Thymus (tissue), 11 donors: ENCODE data around the gene SEC11C. TPM values are rescaled to one million over a fixed set of nuclear protein-coding genes. Genes with fewer than 3 reads are reported as not detected.

Experiments
- DNase-seq, 9 donors: peaks; one replicate each; pipeline ENCODE4 v3.0.0-alpha.2; 2013; ENCODE audit warnings: low spot score in 9 of 9, low read depth in 6 of 9, missing footprints in 1 of 9
- H3K27ac ChIP-seq, 2 donors: one replicate each; pipeline ENCODE4 v1.5.1; 2013; ENCODE audit warnings: control low read depth in 1 of 2, low read depth in 1 of 2, low read length in 1 of 2, mild to moderate bottlenecking in 1 of 2, moderate library complexity in 1 of 2
- H3K27me3 ChIP-seq, 2 donors: one replicate each; pipeline ENCODE4 v1.5.1; 2013; ENCODE audit warnings: low read length in 1 of 2; ENCODE audit not compliant: control insufficient read depth in 2 of 2, insufficient read depth in 1 of 2
- H3K36me3 ChIP-seq, 2 donors: one replicate each; pipeline ENCODE4 v1.5.1; 2013; ENCODE audit warnings: low read length in 1 of 2, mild to moderate bottlenecking in 1 of 2, moderate library complexity in 1 of 2; ENCODE audit not compliant: control insufficient read depth in 2 of 2, insufficient read depth in 2 of 2
- H3K4me1 ChIP-seq, 2 donors: one replicate each; pipeline ENCODE4 v1.5.1; 2013; ENCODE audit warnings: low read length in 2 of 2; ENCODE audit not compliant: control insufficient read depth in 2 of 2, insufficient read depth in 2 of 2
- H3K4me3 ChIP-seq, 2 donors: one replicate each; pipeline ENCODE4 v1.5.1; 2013; ENCODE audit warnings: low read length in 2 of 2, control low read depth in 1 of 2, mild to moderate bottlenecking in 1 of 2
- H3K9me3 ChIP-seq, 2 donors: one replicate each; pipeline ENCODE4 v1.5.1; 2013; ENCODE audit warnings: low read length in 1 of 2, mild to moderate bottlenecking in 1 of 2; ENCODE audit not compliant: control insufficient read depth in 2 of 2, insufficient read depth in 1 of 2
- WGBS: extraction: QIAGEN DNeasy Blood & Tissue Kit; methylation state at CpG from one replicate; pipeline ENCODE4 v1.1.7; 2013; 5-methylcytosine and 5-hydroxymethylcytosine counted together
- polyA plus RNA-seq: library from polyadenylated mRNA; stranded (reverse); fragments of 200-250 nt; gene quantifications from one replicate; pipeline ENCODE4 v1.2.3, GENCODE V29; 2013
- total RNA-seq: library from RNA; stranded (reverse); fragments of 120-200 nt; gene quantifications from one replicate; pipeline ENCODE4 v1.2.4, GENCODE V29; 2013
- donor health status: healthy.

SEC11C gene
- total and polyA plus RNA-seq, 2 donors = 86.0 to 92.8 TPM

GRCh38 chr18:59114160-59114559 lies 25.5 kb upstream of the SEC11C start:
- no peak overlapping the region for H3K27ac ChIP-seq
- peaks cover 2 to 10% of the 10 kb centered on the region in 2 donors for H3K27me3 ChIP-seq
- no peaks in the 10 kb centered on the region for H3K9me3 ChIP-seq
- H3K4me1 ChIP-seq = no peaks in the 10 kb centered on the region
- no peak for DNase-seq
- no peaks in the 10 kb centered on the region for H3K36me3 ChIP-seq
- H3K4me3 ChIP-seq = no peak overlapping the region

- 74% methylated on average over 5 of the region's 5 CpGs for WGBS
- Histone ChIP-seq H3K27ac (no peak overlapping the region), H3K4me1 (no peaks in the 10 kb centered on the region), H3K27me3 (peaks cover 0 to 11% of the 10 kb centered on the region in 2 donors), H3K36me3 (no peaks in the 10 kb centered on the region), H3K4me3 (no peak overlapping the region), H3K9me3 (no peaks in the 10 kb centered on the region)
- no peak for DNase-seq
Measured at GRCh38 chr18:59123588-59124369, 15.9 kb upstream of the SEC11C start.

GRCh38 chr18:59124370-59124704 lies 15.3 kb upstream of the SEC11C start:
- WGBS = 86% methylated on average over 1 of the region's 1 CpG
- Histone ChIP-seq H3K9me3 (no peaks in the 10 kb centered on the region), H3K27me3 (peaks cover 0 to 11% of the 10 kb centered on the region in 2 donors), H3K27ac (no peak overlapping the region), H3K4me1 (no peaks in the 10 kb centered on the region), H3K36me3 (no peaks in the 10 kb centered on the region), H3K4me3 (no peak overlapping the region)
- no peak for DNase-seq

- H3K9me3 ChIP-seq = no peaks in the 10 kb centered on the region
- no peak overlapping the region for H3K4me3 ChIP-seq
- no peak overlapping the region for H3K27ac ChIP-seq
- no peaks in the 10 kb centered on the region for H3K36me3 ChIP-seq
- WGBS = 76% methylated on average over 6 of the region's 6 CpGs
- peak in 1 of 9 donors; percentile 31 for DNase-seq
- H3K4me1 ChIP-seq = no peaks in the 10 kb centered on the region
- peaks cover 6 to 12% of the 10 kb centered on the region in 2 donors for H3K27me3 ChIP-seq
Measured at GRCh38 chr18:59127047-59127446, 12.6 kb upstream of the SEC11C start.

- peaks cover 6 to 15% of the 10 kb centered on the region in 2 donors for H3K27me3 ChIP-seq
- H3K27ac ChIP-seq = no peak overlapping the region
- no peaks in the 10 kb centered on the region for H3K4me1 ChIP-seq
- H3K36me3 ChIP-seq = no peaks in the 10 kb centered on the region
- H3K4me3 ChIP-seq = no peak overlapping the region
- no peak for DNase-seq
- H3K9me3 ChIP-seq = no peaks in the 10 kb centered on the region
- WGBS = 79% methylated on average over 4 of the region's 4 CpGs
Measured at GRCh38 chr18:59129951-59130703, 9.6 kb upstream of the SEC11C start.

- H3K4me3 ChIP-seq = no peak overlapping the region
- H3K4me1 ChIP-seq = no peaks in the 10 kb centered on the region
- H3K36me3 ChIP-seq = no peaks in the 10 kb centered on the region
- no peaks in the 10 kb centered on the region for H3K9me3 ChIP-seq
- DNase-seq = no peak
- no peak overlapping the region for H3K27ac ChIP-seq
- WGBS = 83% methylated on average over 5 of the region's 5 CpGs
- H3K27me3 ChIP-seq = peaks cover 6 to 17% of the 10 kb centered on the region in 2 donors
Measured at GRCh38 chr18:59132810-59133465, 6.7 kb upstream of the SEC11C start.

- under 1% methylated on average over 15 of the region's 15 CpGs for WGBS
- H3K27ac ChIP-seq = peak overlapping the region; percentile 86 to 95
Measured at GRCh38 chr18:59139291-59139614, 431 bp upstream of the SEC11C start.

GRCh38 chr18:59140302-59140885 lies 710 bp downstream of the SEC11C start:
- WGBS = 6% methylated on average over 16 of the region's 16 CpGs
- Histone ChIP-seq H3K36me3 (no peaks in the 10 kb centered on the region), H3K4me3 (peak overlapping the region; percentile 74 to 81), H3K27me3 (peaks cover 0 to 3% of the 10 kb centered on the region in 2 donors), H3K9me3 (no peaks in the 10 kb centered on the region), H3K4me1 (peaks cover 12% of the 10 kb centered on the region in 2 donors), H3K27ac (peak overlapping the region in 1 of 2 donors; percentile 51)
- DNase-seq = peak in 3 of 9 donors; percentile 5 to 26 (median 7)

More at GRCh38 chr18:59139291-59139614, 431 bp upstream of the SEC11C start:
- H3K36me3 ChIP-seq = no peaks in the 10 kb centered on the region
- no peaks in the 10 kb centered on the region for H3K9me3 ChIP-seq
- peak in 7 of 9 donors; percentile 66 to 94 (median 86) for DNase-seq
- peaks cover 0 to 7% of the 10 kb centered on the region in 2 donors for H3K27me3 ChIP-seq
- peaks cover 12% of the 10 kb centered on the region in 2 donors for H3K4me1 ChIP-seq
- peak overlapping the region; percentile 74 to 81 for H3K4me3 ChIP-seq
